ENCODE data around the gene TDRD10.

DNA sequence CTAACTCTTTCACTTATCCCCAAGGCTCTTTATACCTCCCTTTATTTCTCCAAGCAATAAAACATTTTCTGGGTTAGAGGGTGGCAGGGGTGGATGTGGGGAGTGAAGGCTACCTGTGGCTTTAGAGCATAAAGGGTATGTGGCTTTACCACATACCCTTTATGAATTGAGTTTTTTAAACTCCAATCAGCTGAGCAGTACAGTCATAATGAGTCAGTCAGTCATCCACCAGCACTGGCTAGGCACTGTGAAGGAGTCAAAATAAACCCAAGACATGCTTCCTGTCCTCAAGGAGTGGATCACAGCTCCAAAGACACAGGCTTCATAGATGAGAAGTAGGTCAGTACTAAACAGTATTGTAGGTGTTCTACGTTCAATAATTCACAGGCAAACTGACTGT, 2.6 kb upstream of the TDRD10 start:
- TF ChIP-seq, protein P1, sequence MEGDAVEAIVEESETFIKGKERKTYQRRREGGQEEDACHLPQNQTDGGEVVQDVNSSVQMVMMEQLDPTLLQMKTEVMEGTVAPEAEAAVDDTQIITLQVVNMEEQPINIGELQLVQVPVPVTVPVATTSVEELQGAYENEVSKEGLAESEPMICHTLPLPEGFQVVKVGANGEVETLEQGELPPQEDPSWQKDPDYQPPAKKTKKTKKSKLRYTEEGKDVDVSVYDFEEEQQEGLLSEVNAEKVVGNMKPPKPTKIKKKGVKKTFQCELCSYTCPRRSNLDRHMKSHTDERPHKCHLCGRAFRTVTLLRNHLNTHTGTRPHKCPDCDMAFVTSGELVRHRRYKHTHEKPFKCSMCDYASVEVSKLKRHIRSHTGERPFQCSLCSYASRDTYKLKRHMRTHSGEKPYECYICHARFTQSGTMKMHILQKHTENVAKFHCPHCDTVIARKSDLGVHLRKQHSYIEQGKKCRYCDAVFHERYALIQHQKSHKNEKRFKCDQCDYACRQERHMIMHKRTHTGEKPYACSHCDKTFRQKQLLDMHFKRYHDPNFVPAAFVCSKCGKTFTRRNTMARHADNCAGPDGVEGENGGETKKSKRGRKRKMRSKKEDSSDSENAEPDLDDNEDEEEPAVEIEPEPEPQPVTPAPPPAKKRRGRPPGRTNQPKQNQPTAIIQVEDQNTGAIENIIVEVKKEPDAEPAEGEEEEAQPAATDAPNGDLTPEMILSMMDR (IDR thresholded peaks at IDR 0.05): no peak
- no peak for TF ChIP-seq POLR2A (IDR thresholded peaks at IDR 0.05)
